ENCODE data around the gene TFF3.

Gene TFF3

DNA sequence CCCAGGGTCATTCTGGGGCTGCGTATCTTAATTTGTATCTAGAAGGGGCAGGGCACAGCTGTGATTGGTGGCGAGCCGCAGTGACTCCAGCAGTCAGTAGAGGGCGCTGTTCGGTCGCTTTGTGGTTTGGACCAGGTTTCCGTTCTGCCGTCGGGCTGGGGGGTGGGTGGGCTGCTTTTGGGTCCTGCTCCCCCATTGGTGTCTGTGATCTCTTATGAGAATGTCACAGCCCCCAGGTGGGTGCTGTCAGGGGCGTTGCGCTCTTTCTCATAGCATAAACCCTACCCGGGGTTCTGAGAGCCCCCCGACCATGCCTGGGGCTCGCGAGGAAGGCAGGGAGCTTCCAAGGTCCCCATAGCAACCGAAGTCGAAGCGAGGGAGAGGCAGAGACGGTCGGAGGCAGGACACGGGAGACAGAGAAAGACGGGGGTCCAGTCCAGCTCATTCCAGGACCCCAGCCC lies 5.4 kb downstream of the TFF3 start:
- no peak overlapping the region for H3K4me3 ChIP-seq (ENCODE audit: low read depth, low read length)
- peak; percentile 53 for DNase-seq (ENCODE audit: low read depth)
- no peak for TF ChIP-seq POLR2A (IDR thresholded peaks at IDR 0.05; ENCODE audit: extremely low read depth, insufficient read length)
- no peak for TF ChIP-seq MYC (IDR thresholded peaks at IDR 0.05; ENCODE audit: low read depth, low read length)
- TF ChIP-seq, protein P1, sequence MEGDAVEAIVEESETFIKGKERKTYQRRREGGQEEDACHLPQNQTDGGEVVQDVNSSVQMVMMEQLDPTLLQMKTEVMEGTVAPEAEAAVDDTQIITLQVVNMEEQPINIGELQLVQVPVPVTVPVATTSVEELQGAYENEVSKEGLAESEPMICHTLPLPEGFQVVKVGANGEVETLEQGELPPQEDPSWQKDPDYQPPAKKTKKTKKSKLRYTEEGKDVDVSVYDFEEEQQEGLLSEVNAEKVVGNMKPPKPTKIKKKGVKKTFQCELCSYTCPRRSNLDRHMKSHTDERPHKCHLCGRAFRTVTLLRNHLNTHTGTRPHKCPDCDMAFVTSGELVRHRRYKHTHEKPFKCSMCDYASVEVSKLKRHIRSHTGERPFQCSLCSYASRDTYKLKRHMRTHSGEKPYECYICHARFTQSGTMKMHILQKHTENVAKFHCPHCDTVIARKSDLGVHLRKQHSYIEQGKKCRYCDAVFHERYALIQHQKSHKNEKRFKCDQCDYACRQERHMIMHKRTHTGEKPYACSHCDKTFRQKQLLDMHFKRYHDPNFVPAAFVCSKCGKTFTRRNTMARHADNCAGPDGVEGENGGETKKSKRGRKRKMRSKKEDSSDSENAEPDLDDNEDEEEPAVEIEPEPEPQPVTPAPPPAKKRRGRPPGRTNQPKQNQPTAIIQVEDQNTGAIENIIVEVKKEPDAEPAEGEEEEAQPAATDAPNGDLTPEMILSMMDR (IDR thresholded peaks at IDR 0.05; ENCODE audit: low read depth, low read length) = peak; percentile 63
- TF ChIP-seq, protein P2, sequence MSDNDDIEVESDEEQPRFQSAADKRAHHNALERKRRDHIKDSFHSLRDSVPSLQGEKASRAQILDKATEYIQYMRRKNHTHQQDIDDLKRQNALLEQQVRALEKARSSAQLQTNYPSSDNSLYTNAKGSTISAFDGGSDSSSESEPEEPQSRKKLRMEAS (IDR thresholded peaks at IDR 0.05; ENCODE audit: low read depth, low read length) = no peak

DNA sequence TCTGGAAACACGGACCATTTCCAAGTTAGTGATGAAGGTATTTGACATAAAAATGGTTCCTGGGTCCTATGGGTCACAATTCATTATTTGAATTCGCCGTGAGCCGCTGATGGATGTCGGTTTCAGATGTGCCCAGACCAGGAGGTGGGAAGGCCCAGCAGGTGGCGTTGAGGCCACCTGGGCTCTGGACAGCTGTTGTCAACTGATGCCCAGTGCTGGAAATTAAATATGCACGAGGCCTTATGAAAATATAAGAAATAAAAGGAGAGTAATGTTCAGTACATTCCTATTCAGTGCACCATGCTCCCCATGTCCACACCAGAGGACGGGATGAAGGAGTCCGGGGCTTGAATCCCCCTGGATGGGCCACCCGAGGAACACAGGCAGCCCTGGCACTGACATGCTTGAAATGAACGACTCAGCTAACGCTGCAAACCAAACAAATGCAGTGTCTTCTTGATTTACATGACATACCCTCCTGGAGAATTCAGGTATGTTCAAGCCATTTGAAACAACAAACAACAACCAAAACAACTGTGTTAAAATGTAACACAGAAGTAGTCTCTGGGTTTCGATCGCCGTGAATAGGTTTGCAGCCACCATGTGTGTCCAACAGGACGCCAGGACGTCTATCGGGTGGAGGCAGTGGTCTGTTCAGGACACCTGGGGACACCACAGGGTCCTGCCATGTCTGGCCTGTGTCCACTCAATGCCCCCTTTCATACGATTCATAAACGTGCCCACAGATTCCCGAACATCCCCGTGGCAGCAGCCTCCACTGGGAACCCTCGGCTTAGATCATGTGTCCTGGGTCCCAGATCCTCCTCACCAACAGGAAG lies 6.1 kb downstream of the TFF3 start:
- TF ChIP-seq, protein P1 (IDR thresholded peaks at IDR 0.05; ENCODE audit: low read depth, low read length) = no peak
- TF ChIP-seq MYC (IDR thresholded peaks at IDR 0.05; ENCODE audit: low read depth, low read length) (no peak), POLR2A (IDR thresholded peaks at IDR 0.05; ENCODE audit: extremely low read depth, insufficient read length) (no peak)
- TF ChIP-seq, protein P2 (IDR thresholded peaks at IDR 0.05; ENCODE audit: low read depth, low read length) = no peak
- DNase-seq (ENCODE audit: low read depth) = no peak
- no peak overlapping the region for H3K4me3 ChIP-seq (ENCODE audit: low read depth, low read length)

DNA sequence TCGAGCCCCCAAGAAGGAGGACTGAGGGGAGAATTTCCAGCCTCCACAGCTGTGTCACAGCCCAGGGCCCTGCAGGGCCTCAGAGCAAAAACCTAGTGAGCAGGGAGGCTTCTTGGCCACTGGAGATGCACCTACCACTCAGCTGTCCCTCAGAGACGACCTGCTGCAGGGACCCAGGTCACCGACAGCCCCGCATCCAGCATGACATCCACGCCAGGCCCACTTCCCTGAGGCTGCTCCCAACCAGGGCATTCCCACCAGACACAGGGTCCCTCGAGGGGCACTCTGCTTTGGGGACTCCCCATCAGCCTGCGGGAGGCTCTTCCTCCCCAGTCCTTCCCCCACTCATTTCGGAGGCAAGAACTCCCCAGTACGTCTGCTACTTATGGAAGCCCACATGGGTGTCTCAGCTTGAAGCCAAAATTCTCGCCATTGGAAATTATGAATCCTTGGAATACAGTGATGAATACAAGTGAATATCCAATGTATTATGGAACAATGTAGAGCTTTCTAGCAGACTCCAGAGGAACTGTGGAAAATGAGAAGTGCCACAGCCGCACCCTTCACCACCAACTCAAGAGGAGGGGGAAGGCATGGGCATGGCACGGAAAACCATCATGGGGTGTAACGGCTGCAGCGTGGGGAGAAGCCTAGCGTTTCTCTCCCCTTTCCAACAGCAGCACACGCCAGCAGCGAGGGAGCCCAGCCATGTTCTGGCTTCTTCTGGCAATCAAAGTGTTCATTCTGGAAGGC lies 6.9 kb downstream of the TFF3 start:
- no peak for DNase-seq (ENCODE audit: low read depth)
- TF ChIP-seq, protein P1 (IDR thresholded peaks at IDR 0.05; ENCODE audit: low read depth, low read length) = no peak
- TF ChIP-seq MYC (IDR thresholded peaks at IDR 0.05; ENCODE audit: low read depth, low read length) (no peak), POLR2A (IDR thresholded peaks at IDR 0.05; ENCODE audit: extremely low read depth, insufficient read length) (no peak)
- TF ChIP-seq, protein P2 (IDR thresholded peaks at IDR 0.05; ENCODE audit: low read depth, low read length) = no peak
- H3K4me3 ChIP-seq (ENCODE audit: low read depth, low read length) = no peak overlapping the region

DNA sequence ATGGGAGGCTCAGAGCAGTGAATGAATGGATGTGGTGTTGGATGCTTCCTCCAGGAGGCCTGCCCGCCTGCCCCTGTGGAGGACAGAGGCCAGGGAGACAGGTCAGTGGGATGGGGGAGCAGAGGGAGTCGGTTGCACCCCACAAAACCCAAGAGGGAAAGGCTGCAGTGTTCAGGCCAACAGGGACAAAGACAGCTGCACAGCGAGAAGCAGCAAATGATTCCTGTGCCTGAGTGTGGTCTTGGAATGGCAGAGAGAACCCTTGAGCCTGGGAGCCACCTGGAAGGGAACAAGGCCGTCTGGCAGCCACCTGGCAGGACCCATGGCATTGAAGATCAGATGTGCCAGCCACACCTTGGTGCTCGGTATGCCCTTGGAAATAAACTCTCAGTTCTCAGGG lies 8.1 kb downstream of the TFF3 start:
- TF ChIP-seq MYC (IDR thresholded peaks at IDR 0.05; ENCODE audit: low read depth, low read length) (no peak), POLR2A (IDR thresholded peaks at IDR 0.05; ENCODE audit: extremely low read depth, insufficient read length) (no peak)
- TF ChIP-seq, protein P1 (IDR thresholded peaks at IDR 0.05; ENCODE audit: low read depth, low read length) = no peak
- DNase-seq (ENCODE audit: low read depth) = no peak

DNA sequence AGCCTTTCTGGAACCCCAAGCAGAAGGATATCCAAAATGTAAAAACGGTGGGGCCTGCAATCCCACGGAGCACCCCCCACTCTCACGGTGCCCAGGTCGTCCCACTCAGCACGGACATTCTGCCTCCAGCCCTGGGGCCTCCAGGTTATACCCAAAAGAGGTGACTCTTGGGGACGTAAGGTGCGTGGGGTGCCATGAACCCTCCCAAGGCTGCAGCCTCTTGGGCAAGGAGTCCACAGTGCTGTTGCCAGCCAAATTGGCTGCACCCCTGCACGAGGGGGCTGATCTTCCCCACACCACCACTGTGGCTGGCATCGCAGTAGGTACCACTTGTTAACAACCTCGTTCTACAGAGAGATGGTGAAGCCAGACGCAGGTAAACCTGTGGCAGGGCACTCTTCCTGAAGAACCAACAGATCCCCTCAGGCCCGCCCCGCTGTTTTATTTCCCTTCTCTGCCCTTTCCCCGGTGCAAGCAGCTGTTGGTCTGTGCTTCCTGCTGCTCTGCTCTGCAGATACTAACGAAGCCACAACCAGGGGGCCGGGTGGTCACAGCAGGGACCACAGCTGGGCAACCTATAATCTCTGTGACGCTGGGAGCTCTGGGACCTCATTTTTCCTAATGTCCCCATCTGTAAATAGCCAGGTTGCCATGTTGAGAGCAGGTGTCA lies 8.7 kb downstream of the TFF3 start:
- no peak overlapping the region for H3K4me3 ChIP-seq (ENCODE audit: low read depth, low read length)
- no peak for DNase-seq (ENCODE audit: low read depth)
- TF ChIP-seq MYC (IDR thresholded peaks at IDR 0.05; ENCODE audit: low read depth, low read length) (no peak), POLR2A (IDR thresholded peaks at IDR 0.05; ENCODE audit: extremely low read depth, insufficient read length) (no peak)
- TF ChIP-seq, protein P2 (IDR thresholded peaks at IDR 0.05; ENCODE audit: low read depth, low read length) = no peak
- TF ChIP-seq, protein P1 (IDR thresholded peaks at IDR 0.05; ENCODE audit: low read depth, low read length) = no peak

More for the DNA sequence above, 8.1 kb downstream of the TFF3 start:
- H3K4me3 ChIP-seq (ENCODE audit: low read depth, low read length) = no peak overlapping the region
